Upper lobe of right lung (tissue), 1 donor: ENCODE measurements around the gene TMEM63B. TPM values are rescaled to one million over a fixed set of nuclear protein-coding genes. Genes with fewer than 3 reads are reported as not detected.

Source experiments
- ATAC-seq: fragments of 200-7000 bp; cut with Tn5 transposase; one replicate; pipeline ENCODE4 v1.9.1; 2020; ENCODE audit warnings: mild to moderate bottlenecking, moderate library complexity
- DNase-seq: peaks from one replicate; pipeline ENCODE4 v3.0.0-alpha.2; 2020
- H3K27ac ChIP-seq: fragments of 200-600 bp; one replicate; pipeline ENCODE4 v1.8.0; 2022
- H3K27me3 ChIP-seq: fragments of 200-600 bp; one replicate; pipeline ENCODE4 v1.8.0; 2022; ENCODE audit warnings: mild to moderate bottlenecking
- H3K36me3 ChIP-seq: fragments of 200-600 bp; one replicate; pipeline ENCODE4 v1.8.0; 2022
- H3K4me1 ChIP-seq: fragments of 200-600 bp; one replicate; pipeline ENCODE4 v1.8.0; 2022
- H3K4me3 ChIP-seq: fragments of 200-600 bp; one replicate; pipeline ENCODE4 v1.8.0; 2022; ENCODE audit warnings: mild to moderate bottlenecking
- H3K9me3 ChIP-seq: fragments of 200-600 bp; one replicate; pipeline ENCODE4 v1.8.0; 2022
- CTCF ChIP-seq: fragments of 200-600 bp; IDR thresholded peaks from one replicate; pipeline ENCODE4 v1.8.0; 2022; ENCODE audit warnings: antibody characterized with exemption
- intact Hi-C: fragments of 100-400 bp; cut with DNase I; formaldehyde crosslinking; loops from one replicate; pipeline ENCODE4 v1.11.0; 2022
- total RNA-seq: library from RNA; stranded (reverse); fragmentation: NEBNext Ultra II Directional; extraction: Animal tissue kit (Norgen Biotek cat#: 25700); gene quantifications from one replicate; pipeline ENCODE4 v1.2.1, GENCODE V29; 2021
- donor health status: DM: no; HTN: yes; CAD: no; lungs with severe emphysema.

Gene TMEM63B
- total RNA-seq, 1 donor from 2014 or later, result 119 TPM

- Histone ChIP-seq H3K36me3 (peaks cover 62% of the 10 kb centered on the region), H3K27me3 (no peaks in the 10 kb centered on the region), H3K4me1 (peaks cover 32% of the 10 kb centered on the region), H3K27ac (no peak overlapping the region), H3K4me3 (no peak overlapping the region), H3K9me3 (no peaks in the 10 kb centered on the region)
- no peak for DNase-seq
- ATAC-seq, result no peak
- no peak for TF ChIP-seq CTCF
- intact Hi-C loops, result no loop called here
These were observed 18.9 kb upstream of the TMEM63B start for GRCh38 chr6:44108471-44108870.

DNA sequence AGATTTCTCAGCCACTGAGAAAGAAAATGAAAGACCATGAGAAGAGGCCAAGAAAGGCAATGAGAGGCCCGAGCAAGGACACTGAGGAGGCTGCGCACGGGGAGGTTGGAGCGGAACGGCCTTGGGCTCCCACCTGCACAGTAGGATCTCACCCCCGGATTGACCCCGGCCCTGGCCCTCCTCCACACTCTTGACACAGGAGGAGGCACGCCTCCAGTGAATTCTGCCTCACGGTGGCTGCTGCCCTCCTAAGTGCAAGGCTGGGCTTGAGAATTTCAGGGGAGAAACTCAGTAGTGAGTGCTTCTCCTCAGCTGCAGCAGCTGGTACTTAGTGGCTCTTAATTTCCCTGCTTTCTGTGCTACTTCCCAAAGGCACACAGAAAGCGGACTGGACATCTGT lies 18.1 kb upstream of the TMEM63B start:
- no peak for TF ChIP-seq CTCF
- intact Hi-C loops, result no loop called here

DNA sequence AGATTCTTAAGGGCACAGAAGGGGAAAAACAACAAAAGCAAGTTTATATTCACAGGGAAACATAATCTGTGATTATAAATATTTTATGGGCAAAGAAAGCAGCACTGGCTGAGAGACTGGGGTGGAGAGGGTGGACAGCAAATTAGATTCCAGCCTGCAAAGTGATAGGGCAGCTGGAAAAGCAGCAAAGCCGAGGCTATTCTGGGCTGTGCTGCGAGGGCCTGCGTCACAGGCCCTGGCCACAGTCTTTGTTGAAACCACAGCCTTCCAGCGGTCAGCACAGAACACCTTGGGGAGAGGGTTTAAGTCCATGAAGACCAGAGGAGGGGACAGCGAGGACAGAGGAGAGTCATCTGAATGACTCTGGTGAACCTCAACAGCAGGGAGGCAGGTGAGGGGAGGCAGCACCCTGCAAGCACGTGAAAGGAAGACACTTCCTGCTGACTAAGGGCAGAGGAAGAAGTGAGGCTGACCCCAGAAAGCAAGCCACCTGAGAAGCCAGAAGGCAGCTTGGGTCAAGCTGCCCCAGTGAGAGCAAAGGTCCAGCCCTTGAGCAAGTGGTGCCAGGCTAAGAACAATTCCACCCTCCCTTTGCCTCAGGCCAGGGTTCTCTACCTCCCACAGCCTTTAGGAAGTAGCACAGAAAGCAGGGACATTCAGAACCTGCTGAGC lies 17.2 kb upstream of the TMEM63B start:
- Histone ChIP-seq H3K27ac (no peak overlapping the region), H3K9me3 (no peaks in the 10 kb centered on the region), H3K36me3 (peaks cover 79% of the 10 kb centered on the region), H3K27me3 (no peaks in the 10 kb centered on the region), H3K4me3 (no peak overlapping the region), H3K4me1 (peaks cover 17% of the 10 kb centered on the region)
- ATAC-seq (no peak), DNase-seq (no peak)
- TF ChIP-seq CTCF, result no peak
- intact Hi-C loops, result no loop called here

More for the DNA sequence above, 18.1 kb upstream of the TMEM63B start:
- Histone ChIP-seq H3K27me3 (no peaks in the 10 kb centered on the region), H3K27ac (no peak overlapping the region), H3K9me3 (no peaks in the 10 kb centered on the region), H3K4me3 (no peak overlapping the region), H3K4me1 (peaks cover 26% of the 10 kb centered on the region), H3K36me3 (peaks cover 69% of the 10 kb centered on the region)
- no peak for DNase-seq
- ATAC-seq, result no peak

- Histone ChIP-seq H3K4me3 (no peak overlapping the region), H3K27ac (no peak overlapping the region), H3K27me3 (no peaks in the 10 kb centered on the region), H3K9me3 (no peaks in the 10 kb centered on the region), H3K36me3 (peaks cover 84% of the 10 kb centered on the region), H3K4me1 (peaks cover 16% of the 10 kb centered on the region)
- intact Hi-C loops, result no loop called here
- DNase-seq (no peak), ATAC-seq (no peak)
- TF ChIP-seq CTCF, result no peak
These were observed 16.4 kb upstream of the TMEM63B start for GRCh38 chr6:44110966-44111365.

DNA sequence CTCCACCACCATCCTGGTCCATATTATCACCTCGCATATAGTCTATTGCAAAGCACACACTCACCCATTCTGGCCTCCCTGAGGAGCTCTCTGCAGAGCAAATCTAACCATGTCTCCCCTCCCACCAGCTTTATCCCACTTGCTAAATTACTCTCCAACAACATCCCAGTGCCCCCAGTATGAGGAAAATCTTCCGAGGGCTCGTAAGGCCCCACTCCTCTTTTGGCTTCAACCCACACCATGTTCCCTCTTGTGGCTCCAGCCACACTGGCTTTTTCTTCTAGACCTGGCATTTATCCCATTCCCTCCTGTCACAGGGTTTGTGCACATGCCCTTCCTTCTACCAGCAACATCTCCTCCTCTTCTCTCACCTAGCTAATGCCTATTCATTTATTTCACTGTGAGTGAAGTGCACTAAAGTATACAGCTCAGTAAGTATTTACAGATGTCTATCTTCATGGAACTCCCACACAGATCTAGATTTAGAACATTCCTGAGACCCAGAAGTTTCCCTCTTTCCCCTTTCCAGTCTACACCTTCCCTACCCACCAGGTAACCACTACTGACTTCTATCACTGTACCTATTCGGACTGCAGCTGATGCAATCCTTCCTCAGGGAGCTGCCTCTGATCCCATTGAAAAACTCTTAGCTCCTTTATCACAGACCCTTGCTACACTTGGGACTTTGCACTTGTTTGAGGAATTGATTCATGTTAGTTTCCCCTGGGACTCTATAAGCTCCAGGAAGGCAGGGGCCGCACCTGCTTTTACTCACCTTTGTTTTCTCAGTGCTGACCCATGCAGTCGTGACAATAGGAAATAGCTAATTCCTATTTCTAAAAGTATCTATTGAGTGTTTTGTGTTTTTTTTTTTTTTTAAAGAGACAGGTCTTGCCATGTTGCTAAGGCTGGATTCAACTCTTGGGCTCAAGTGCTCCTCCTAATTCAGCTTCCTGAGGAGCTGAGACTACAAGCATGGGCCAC lies 15.6 kb upstream of the TMEM63B start:
- intact Hi-C loops, result no loop called here
- Histone ChIP-seq H3K36me3 (peaks cover 80% of the 10 kb centered on the region), H3K4me3 (no peak overlapping the region), H3K27ac (no peak overlapping the region), H3K27me3 (no peaks in the 10 kb centered on the region), H3K4me1 (peaks cover 21% of the 10 kb centered on the region), H3K9me3 (no peaks in the 10 kb centered on the region)
- no peak for TF ChIP-seq CTCF
- no peak for DNase-seq
- ATAC-seq, result peak; percentile 27
